Left ventricle myocardium inferior (tissue), 1 donor: Measurements from ENCODE around the gene HLA-DMA. TPM values are rescaled to one million over a fixed set of nuclear protein-coding genes. Genes with fewer than 3 reads are reported as not detected.
"Not testable (repeated sequence)": the region's sequence is repeated elsewhere in the genome, so short reads cannot be mapped to it uniquely, and the experiment has no call there.

Experiments
- DNase-seq: peaks from one replicate; pipeline ENCODE4 v3.0.0-alpha.2; 2020
- H3K27ac ChIP-seq: fragments of 200-600 bp; replicated peaks from 2 replicates; pipeline ENCODE4 v1.8.0; 2021
- H3K27me3 ChIP-seq: fragments of 200-600 bp; 2 replicates; pipeline ENCODE4 v1.8.0; 2021; ENCODE audit warnings: low read depth
- H3K36me3 ChIP-seq: fragments of 200-600 bp; 2 replicates; pipeline ENCODE4 v1.8.0; 2021
- H3K4me1 ChIP-seq: fragments of 200-600 bp; 2 replicates; pipeline ENCODE4 v1.8.0; 2021
- H3K4me3 ChIP-seq: fragments of 200-600 bp; 2 replicates; pipeline ENCODE4 v1.8.0; 2021; ENCODE audit warnings: mild to moderate bottlenecking, moderate library complexity
- H3K9me3 ChIP-seq: fragments of 200-600 bp; replicated peaks from 2 replicates; pipeline ENCODE4 v1.8.0; 2021
- CTCF ChIP-seq: fragments of 200-600 bp; IDR thresholded peaks from 2 replicates; pipeline ENCODE4 v1.8.0; 2021; ENCODE audit warnings: antibody characterized with exemption, mild to moderate bottlenecking, borderline replicate concordance
- intact Hi-C: fragments of 100-400 bp; cut with micrococcal nuclease; formaldehyde crosslinking; loops from one replicate; pipeline ENCODE4 v1.11.0; 2022
- total RNA-seq: library from RNA; stranded (reverse); fragmentation: NEBNext Ultra II Directional; extraction: Animal tissue kit (Norgen Biotek cat#: 25700); gene quantifications from one replicate; pipeline ENCODE4 v1.2.1, GENCODE V29; 2021
- donor health status: DM: no; HTN: yes; CAD: no; lungs with severe emphysema.

HLA-DMA gene
- total RNA-seq, 1 donor from 2014 or later: 15.8 TPM

GRCh38 chr6:32945108-32945760 is 7.7 kb downstream of the HLA-DMA start:
- TF ChIP-seq CTCF: no peak
- intact Hi-C loops: no loop called here
- Histone ChIP-seq H3K27me3 (no peaks in the 10 kb centered on the region), H3K9me3 (peaks cover 8% of the 10 kb centered on the region), H3K4me3 (no peak overlapping the region), H3K4me1 (peaks cover 13% of the 10 kb centered on the region), H3K27ac (no peak overlapping the region), H3K36me3 (no peaks in the 10 kb centered on the region)
- no peak for DNase-seq

GRCh38 chr6:32943864-32944649 is 8.8 kb downstream of the HLA-DMA start:
- no peaks in the 10 kb centered on the region for H3K36me3 ChIP-seq
- H3K4me3 ChIP-seq: no peak overlapping the region
- no peak for TF ChIP-seq CTCF
- H3K27me3 ChIP-seq: peaks cover 2% of the 10 kb centered on the region
- peaks cover 19% of the 10 kb centered on the region for H3K4me1 ChIP-seq
- H3K27ac ChIP-seq: peak overlapping the region; percentile 36
- intact Hi-C loops: no loop called here
- DNase-seq: no peak
- H3K9me3 ChIP-seq: peaks cover 8% of the 10 kb centered on the region

- intact Hi-C loops, H3K4me3 ChIP-seq, H3K36me3 ChIP-seq, H3K9me3 ChIP-seq, DNase-seq, H3K27ac ChIP-seq, H3K27me3 ChIP-seq: not testable (repeated sequence)
- H3K4me1 ChIP-seq: peaks cover 19% of the 10 kb centered on the region
Observed at GRCh38 chr6:32942555-32943123, 10.3 kb downstream of the HLA-DMA start.

- H3K27me3 ChIP-seq: peaks cover 10% of the 10 kb centered on the region
- intact Hi-C loops: no loop called here
- TF ChIP-seq CTCF: no peak
- H3K36me3 ChIP-seq: no peaks in the 10 kb centered on the region
- no peak for DNase-seq
- H3K9me3 ChIP-seq: peaks cover 6% of the 10 kb centered on the region
- H3K4me3 ChIP-seq: peak overlapping the region; percentile 67
- H3K27ac ChIP-seq: peak overlapping the region; percentile 91
- H3K4me1 ChIP-seq: peaks cover 19% of the 10 kb centered on the region
Observed at GRCh38 chr6:32941214-32941768, 11.6 kb downstream of the HLA-DMA start.

- Histone ChIP-seq H3K4me1 (peaks cover 19% of the 10 kb centered on the region), H3K9me3 (peaks cover under 1% of the 10 kb centered on the region), H3K36me3 (no peaks in the 10 kb centered on the region), H3K27me3 (peaks cover 10% of the 10 kb centered on the region), H3K27ac (peak within 1 kb of the TSS; percentile 91), H3K4me3 (peak within 1 kb of the TSS; percentile 67)
- intact Hi-C loops: no loop called here
- TF ChIP-seq CTCF: no peak
- DNase-seq: no peak
Observed at GRCh38 chr6:32940656-32941213, 12.2 kb downstream of the HLA-DMA start, which contains the start of gene HLA-DMB. Gene HLA-DMB, minus strand, starts transcription at chr6:32941028. Its CDS starts 221 bp downstream, at chr6:32940807.
